VCaP (cell line): ENCODE results near the gene BCR.
"Not testable (repeated sequence)": the region's sequence is repeated elsewhere in the genome, so short reads cannot be mapped to it uniquely, and the experiment has no call there.

Source experiments
- H3K27ac ChIP-seq: fragments of 450-650 bp; 2 replicates; pipeline ENCODE4 v1.5.1; 2017
- TF ChIP-seq, protein P1 (sequence below): fragments of 450-650 bp; conservative IDR thresholded peaks from 2 replicates; pipeline ENCODE4 v1.5.1; 2017; ENCODE audit warnings: mild to moderate bottlenecking, moderate library complexity

BCR gene

DNA sequence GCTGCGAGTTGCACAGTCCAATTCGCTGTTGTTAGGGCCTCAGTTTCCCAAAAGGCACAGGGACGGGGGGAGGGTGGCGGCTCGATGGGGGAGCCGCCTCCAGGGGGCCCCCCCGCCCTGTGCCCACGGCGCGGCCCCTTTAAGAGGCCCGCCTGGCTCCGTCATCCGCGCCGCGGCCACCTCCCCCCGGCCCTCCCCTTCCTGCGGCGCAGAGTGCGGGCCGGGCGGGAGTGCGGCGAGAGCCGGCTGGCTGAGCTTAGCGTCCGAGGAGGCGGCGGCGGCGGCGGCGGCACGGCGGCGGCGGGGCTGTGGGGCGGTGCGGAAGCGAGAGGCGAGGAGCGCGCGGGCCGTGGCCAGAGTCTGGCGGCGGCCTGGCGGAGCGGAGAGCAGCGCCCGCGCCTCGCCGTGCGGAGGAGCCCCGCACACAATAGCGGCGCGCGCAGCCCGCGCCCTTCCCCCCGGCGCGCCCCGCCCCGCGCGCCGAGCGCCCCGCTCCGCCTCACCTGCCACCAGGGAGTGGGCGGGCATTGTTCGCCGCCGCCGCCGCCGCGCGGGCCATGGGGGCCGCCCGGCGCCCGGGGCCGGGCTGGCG lies at the start of gene BCR:
BCR (plus strand) TSS at position 209 of the 592 bp plus-strand sequence. CDS start 452 bp downstream, outside the sequence.
- TF ChIP-seq, protein P1, sequence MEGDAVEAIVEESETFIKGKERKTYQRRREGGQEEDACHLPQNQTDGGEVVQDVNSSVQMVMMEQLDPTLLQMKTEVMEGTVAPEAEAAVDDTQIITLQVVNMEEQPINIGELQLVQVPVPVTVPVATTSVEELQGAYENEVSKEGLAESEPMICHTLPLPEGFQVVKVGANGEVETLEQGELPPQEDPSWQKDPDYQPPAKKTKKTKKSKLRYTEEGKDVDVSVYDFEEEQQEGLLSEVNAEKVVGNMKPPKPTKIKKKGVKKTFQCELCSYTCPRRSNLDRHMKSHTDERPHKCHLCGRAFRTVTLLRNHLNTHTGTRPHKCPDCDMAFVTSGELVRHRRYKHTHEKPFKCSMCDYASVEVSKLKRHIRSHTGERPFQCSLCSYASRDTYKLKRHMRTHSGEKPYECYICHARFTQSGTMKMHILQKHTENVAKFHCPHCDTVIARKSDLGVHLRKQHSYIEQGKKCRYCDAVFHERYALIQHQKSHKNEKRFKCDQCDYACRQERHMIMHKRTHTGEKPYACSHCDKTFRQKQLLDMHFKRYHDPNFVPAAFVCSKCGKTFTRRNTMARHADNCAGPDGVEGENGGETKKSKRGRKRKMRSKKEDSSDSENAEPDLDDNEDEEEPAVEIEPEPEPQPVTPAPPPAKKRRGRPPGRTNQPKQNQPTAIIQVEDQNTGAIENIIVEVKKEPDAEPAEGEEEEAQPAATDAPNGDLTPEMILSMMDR = no peak
- H3K27ac ChIP-seq = peak within 1 kb of the TSS; percentile 83

DNA sequence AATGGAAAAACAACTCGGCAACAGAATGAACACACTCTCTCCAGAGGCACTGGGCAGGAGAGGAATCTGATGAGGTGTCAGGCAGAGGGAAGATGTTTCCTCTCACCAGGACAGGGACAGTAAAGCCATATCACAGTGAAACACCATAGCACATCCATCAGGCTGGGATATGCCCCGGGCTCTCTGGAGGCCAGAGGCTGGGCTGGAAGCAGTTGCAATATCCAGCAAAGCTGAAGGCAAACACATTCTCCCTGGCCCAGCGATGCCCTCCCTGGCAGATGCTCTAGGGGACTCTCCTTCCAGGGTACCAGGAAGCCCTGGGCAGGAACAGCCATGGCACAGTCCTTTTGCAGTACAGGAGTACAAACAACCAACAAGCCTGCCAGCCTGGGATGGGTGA lies 49.6 kb upstream of the BCR start:
- TF ChIP-seq, protein P1 = no peak
- H3K27ac ChIP-seq = no peak overlapping the region

DNA sequence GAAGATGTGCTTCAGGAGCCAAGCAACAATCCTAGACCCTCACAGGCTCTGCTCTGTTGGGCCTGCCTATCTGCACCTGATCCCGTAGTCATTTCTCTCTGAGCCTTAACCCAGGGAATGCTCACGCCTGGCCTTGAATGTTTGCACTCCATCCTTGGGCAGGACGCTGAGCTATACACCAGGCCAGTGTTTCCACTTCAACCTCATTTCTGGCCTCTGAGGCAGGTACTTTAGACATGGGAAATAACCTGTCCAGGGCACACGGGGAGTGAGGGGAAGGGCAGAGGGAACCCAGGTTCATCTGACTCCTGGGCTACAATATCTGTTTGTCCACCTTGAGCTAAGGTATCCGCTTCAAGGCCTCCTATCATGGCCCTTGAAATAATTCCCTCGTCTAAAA lies 48.4 kb upstream of the BCR start:
- H3K27ac ChIP-seq = no peak overlapping the region
- TF ChIP-seq, protein P1 = no peak

DNA sequence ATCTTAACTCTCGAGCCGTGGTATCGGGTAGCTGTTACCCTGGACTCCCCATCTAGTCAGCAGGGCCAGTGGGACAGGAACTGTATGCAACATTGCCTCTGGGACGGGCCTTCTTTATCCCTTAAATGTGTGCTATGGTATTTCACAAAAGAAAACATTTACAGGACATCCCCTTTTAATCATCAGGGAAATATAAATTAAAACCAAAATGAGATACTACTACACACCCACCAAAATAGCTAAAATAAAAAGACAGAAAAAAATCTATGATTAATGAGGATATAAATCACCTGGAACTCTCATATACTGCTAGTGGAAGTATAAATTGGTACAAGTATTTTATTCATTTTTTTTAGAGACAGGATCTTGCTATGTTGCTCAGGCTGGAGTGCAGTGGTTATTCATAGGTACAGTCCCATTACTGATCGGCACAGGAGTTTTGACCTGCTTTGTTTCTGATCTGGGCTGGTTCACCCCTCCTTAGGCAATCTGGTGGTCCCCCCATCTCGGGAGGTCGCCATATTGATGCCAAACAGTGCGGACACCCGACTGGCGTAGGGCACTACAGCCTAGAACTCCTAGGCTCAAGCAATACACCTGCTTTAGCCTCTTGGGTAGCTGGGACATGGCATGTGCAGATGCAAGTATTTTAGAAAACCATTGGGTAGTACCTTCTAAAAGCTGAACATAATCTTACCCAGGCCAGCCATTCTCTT lies 47.8 kb upstream of the BCR start:
- no peak overlapping the region for H3K27ac ChIP-seq
- TF ChIP-seq, protein P1 = no peak

DNA sequence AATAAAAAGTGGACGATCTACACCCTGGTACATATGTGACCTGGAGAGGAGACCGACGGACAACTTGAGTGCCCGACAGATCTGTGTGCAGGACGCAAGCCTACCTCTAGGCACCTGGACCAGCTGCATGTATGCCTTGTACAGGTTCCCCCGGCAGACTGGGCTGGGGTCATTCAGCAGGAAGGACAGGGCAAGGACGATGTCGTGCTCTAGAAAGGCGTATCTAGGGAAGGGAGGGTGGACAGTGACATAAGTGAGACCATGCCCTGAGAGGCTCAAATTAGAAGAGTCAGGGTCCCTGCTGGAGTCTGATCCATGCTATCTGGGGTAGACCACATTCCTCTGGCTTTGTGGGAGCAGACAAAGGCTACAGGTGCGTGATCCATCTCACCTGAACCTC lies 46.4 kb upstream of the BCR start:
- no peak overlapping the region for H3K27ac ChIP-seq
- TF ChIP-seq, protein P1 = no peak

DNA sequence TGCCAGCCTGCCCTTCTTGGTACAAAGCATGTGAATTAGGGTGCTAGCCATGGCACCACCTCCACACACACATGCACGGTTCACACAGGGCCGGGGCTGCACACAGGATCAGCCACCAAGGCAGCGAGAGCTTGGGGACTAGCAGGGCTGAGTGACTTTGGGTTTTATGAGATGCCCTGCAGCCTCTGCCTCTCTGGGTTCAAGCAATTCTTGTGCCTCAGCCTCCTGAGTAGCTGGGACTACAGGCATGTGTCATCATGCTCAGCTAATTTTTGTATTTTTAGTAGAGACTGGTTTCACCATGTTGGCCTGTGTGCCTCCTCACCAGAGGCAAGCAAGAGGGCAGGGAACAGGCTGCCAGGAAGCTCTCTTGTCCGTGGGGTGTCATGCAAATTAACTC lies 43.3 kb upstream of the BCR start:
- not testable (repeated sequence) for H3K27ac ChIP-seq

DNA sequence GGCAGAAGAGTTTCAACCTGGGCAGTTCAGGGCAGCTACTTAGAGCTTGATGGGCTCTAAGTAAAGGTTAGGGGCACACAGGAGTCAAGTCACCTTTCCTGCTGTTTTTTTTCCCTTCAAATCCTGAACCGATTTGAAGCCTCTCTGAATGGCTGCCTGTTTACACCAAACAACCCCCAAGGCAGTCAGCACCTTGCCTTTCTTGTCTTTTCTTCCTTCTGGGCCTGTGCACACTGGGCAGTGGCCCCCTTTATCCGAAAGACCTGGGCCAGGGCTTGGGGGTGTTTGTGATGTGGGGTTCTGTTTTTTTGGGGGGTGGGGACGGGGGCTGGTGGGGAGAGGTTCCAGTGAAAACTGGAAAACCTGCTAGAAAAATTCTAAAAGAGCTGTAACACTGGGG lies 42.8 kb upstream of the BCR start:
- TF ChIP-seq, protein P1 = no peak
- H3K27ac ChIP-seq = no peak overlapping the region

DNA sequence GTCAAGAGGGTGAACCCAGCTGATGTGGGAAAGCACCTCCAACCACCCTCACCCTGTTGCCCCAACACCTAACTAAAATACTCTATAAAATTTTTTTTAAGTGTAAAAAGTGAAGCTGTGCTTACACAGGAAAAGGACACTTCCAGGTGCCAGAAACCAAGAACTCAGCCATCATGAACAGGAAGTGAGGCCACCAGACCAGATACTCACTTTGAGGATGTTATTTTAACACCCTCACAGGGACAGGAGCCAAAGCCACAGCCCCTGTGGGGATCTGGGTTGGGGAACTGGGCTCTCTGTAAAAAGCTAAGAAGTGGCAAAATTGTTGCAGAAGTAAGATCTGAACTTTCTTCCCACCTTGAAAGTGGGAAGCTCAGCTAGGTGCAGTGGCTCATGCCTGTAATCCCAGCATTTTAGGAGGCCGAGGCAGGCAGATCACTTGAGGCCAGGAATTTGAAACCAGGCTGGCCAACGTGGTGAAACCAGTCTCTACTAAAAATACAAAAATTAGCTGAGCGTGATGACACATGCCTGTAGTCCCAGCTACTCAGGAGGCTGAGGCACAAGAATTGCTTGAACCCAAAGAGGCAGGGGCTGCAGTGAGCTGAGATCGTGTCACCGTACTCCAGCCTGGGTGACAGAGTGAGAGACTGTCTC lies 42.3 kb upstream of the BCR start:
- TF ChIP-seq, protein P1 = no peak
- H3K27ac ChIP-seq = no peak overlapping the region
